ENCODE results near the gene MAGOH.

Gene MAGOH

DNA sequence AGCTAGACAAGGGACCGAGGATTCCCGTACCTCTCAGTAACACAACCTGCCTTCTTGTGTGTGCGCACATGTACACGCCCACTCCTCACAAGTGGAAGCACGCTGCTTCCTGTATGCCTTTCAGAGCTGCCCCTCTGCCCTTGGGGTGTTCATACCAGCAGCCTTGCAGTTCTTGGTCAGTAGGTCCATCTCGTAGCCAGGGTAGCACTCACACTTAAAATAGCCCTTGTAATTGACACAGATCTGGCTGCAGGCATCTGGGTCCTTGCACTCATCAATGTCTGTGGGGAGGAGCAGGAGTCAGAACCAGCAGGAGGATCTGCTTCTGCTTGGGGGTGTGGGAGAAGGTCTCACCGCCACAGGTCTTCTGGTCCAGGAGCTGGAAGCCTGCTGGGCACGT is 32.6 kb upstream of the MAGOH start:
- Histone ChIP-seq H3K27me3 (ENCODE audit: insufficient read depth, low read length) (no peaks in the 10 kb centered on the region), H3K9ac (ENCODE audit: low read length) (no peak overlapping the region), H3K9me3 (ENCODE audit: low read length) (no peaks in the 10 kb centered on the region), H3F3A (ENCODE audit: insufficient read depth, low read length) (no peaks in the 10 kb centered on the region), H3K4me1 (ENCODE audit: insufficient read depth, low read length, severe bottlenecking) (no peaks in the 10 kb centered on the region), H3K27ac (ENCODE audit: low read depth, low read length, poor library complexity, severe bottlenecking) (no peak overlapping the region), H4K20me1 (ENCODE audit: insufficient read depth, low read length) (no peaks in the 10 kb centered on the region), H3K36me3 (ENCODE audit: insufficient read depth, low read length) (peaks cover 95% of the 10 kb centered on the region), H3K9me2 (ENCODE audit: low read depth, low read length) (no peaks in the 10 kb centered on the region), H2AFZ (ENCODE audit: low read length) (no peak overlapping the region), H3K79me2 (ENCODE audit: insufficient read depth, low read length) (no peaks in the 10 kb centered on the region), H3K4me2 (ENCODE audit: low read length) (no peak overlapping the region), H3K4me3 (ENCODE audit: low read depth, low read length, poor library complexity, severe bottlenecking) (no peak overlapping the region)
- TF ChIP-seq CTCF (IDR thresholded peaks at IDR 0.05; ENCODE audit: low read length), result no peak
- no peak for TF ChIP-seq EZH2 (IDR thresholded peaks at IDR 0.05; ENCODE audit: borderline replicate concordance, low read length)

GRCh38 chr1:53270107-53270506 is 31.8 kb upstream of the MAGOH start:
- no peak overlapping the region for H3K4me2 ChIP-seq (ENCODE audit: low read length)
- no peaks in the 10 kb centered on the region for H3K9me2 ChIP-seq (ENCODE audit: low read depth, low read length)
- no peak for TF ChIP-seq CTCF (IDR thresholded peaks at IDR 0.05; ENCODE audit: low read length)
- no peak for TF ChIP-seq EZH2 (IDR thresholded peaks at IDR 0.05; ENCODE audit: borderline replicate concordance, low read length)
- no peaks in the 10 kb centered on the region for H3K79me2 ChIP-seq (ENCODE audit: insufficient read depth, low read length)
- no peaks in the 10 kb centered on the region for H3K4me1 ChIP-seq (ENCODE audit: insufficient read depth, low read length, severe bottlenecking)
- H2AFZ ChIP-seq (ENCODE audit: low read length), result no peak overlapping the region
- no peaks in the 10 kb centered on the region for H3F3A ChIP-seq (ENCODE audit: insufficient read depth, low read length)
- no peaks in the 10 kb centered on the region for H3K9me3 ChIP-seq (ENCODE audit: low read length)
- H3K27ac ChIP-seq (ENCODE audit: low read depth, low read length, poor library complexity, severe bottlenecking), result no peak overlapping the region
- no peak overlapping the region for H3K4me3 ChIP-seq (ENCODE audit: low read depth, low read length, poor library complexity, severe bottlenecking)
- H3K27me3 ChIP-seq (ENCODE audit: insufficient read depth, low read length), result no peaks in the 10 kb centered on the region
- H3K36me3 ChIP-seq (ENCODE audit: insufficient read depth, low read length), result peaks cover 95% of the 10 kb centered on the region
- H4K20me1 ChIP-seq (ENCODE audit: insufficient read depth, low read length), result no peaks in the 10 kb centered on the region
- H3K9ac ChIP-seq (ENCODE audit: low read length), result no peak overlapping the region

- H3K27me3 ChIP-seq (ENCODE audit: insufficient read depth, low read length), result no peaks in the 10 kb centered on the region
- H3K27ac ChIP-seq (ENCODE audit: low read depth, low read length, poor library complexity, severe bottlenecking), result no peak overlapping the region
- no peaks in the 10 kb centered on the region for H4K20me1 ChIP-seq (ENCODE audit: insufficient read depth, low read length)
- H3K9ac ChIP-seq (ENCODE audit: low read length), result no peak overlapping the region
- H2AFZ ChIP-seq (ENCODE audit: low read length), result no peak overlapping the region
- H3K79me2 ChIP-seq (ENCODE audit: insufficient read depth, low read length), result no peaks in the 10 kb centered on the region
- H3K4me3 ChIP-seq (ENCODE audit: low read depth, low read length, poor library complexity, severe bottlenecking), result no peak overlapping the region
- peaks cover 95% of the 10 kb centered on the region for H3K36me3 ChIP-seq (ENCODE audit: insufficient read depth, low read length)
- no peaks in the 10 kb centered on the region for H3K9me3 ChIP-seq (ENCODE audit: low read length)
- no peaks in the 10 kb centered on the region for H3F3A ChIP-seq (ENCODE audit: insufficient read depth, low read length)
- TF ChIP-seq EZH2 (IDR thresholded peaks at IDR 0.05; ENCODE audit: borderline replicate concordance, low read length), result no peak
- no peak for TF ChIP-seq CTCF (IDR thresholded peaks at IDR 0.05; ENCODE audit: low read length)
- H3K9me2 ChIP-seq (ENCODE audit: low read depth, low read length), result no peaks in the 10 kb centered on the region
- no peak overlapping the region for H3K4me2 ChIP-seq (ENCODE audit: low read length)
- H3K4me1 ChIP-seq (ENCODE audit: insufficient read depth, low read length, severe bottlenecking), result no peaks in the 10 kb centered on the region
These were observed 29.4 kb upstream of the MAGOH start for GRCh38 chr1:53267761-53268160.
